ENCODE results near the gene GRK7. TPM values are rescaled to one million over a fixed set of nuclear protein-coding genes. Genes with fewer than 3 reads are reported as not detected.

Gene GRK7
- total RNA-seq, 1 experiment from 2014 or later = not detected

GRCh38 chr3:141776885-141777284 lies 13.7 kb downstream of the GRK7 start:
- DNase-seq (ENCODE audit: low read depth, low spot score) (no peak), ATAC-seq (no peak)
- Histone ChIP-seq H3K4me2 (ENCODE audit: low read length) (no peak overlapping the region), H3K4me1 (ENCODE audit: control insufficient read depth in 1 of 2, insufficient read depth in 2 of 2, low read length in 2 of 2) (no peaks in the 10 kb centered on the region), H3K36me3 (ENCODE audit: control insufficient read depth in 1 of 2, insufficient read depth in 2 of 2, low read length in 2 of 2) (no peaks in the 10 kb centered on the region), H2AFZ (ENCODE audit: low read depth, low read length, poor library complexity, severe bottlenecking) (no peak overlapping the region), H3K4me3 (replicated peaks in 1 of 2; ENCODE audit: low read depth in 1 of 2, low read length in 2 of 2) (no peak overlapping the region), H3K9me3 (ENCODE audit: control insufficient read depth in 1 of 2, insufficient read depth in 1 of 2, low read depth in 1 of 2, low read length in 2 of 2) (no peaks in the 10 kb centered on the region), H3K9me2 (ENCODE audit: insufficient read depth) (no peaks in the 10 kb centered on the region), H3K79me2 (ENCODE audit: insufficient read depth, low read length) (no peaks in the 10 kb centered on the region), H3K27ac (ENCODE audit: low read depth, low read length) (no peak overlapping the region), H3K9ac (ENCODE audit: low read length) (no peak overlapping the region), H4K20me1 (ENCODE audit: insufficient read depth) (no peaks in the 10 kb centered on the region), H3K27me3 (ENCODE audit: insufficient read depth, low read length) (no peaks in the 10 kb centered on the region)
- RAD21 ChIA-PET (ENCODE audit: low non-redundant PET in 1 of 2, low total read pairs in 2 of 2, uncharacterized antibody in 2 of 2, unreplicated experiment in 2 of 2) = no interaction called here
- TF ChIP-seq REST (IDR thresholded peaks at IDR 0.05; ENCODE audit: low read depth) (no peak), JUND (IDR thresholded peaks at IDR 0.05) (no peak), ELF1 (IDR thresholded peaks at IDR 0.05; ENCODE audit: borderline replicate concordance, low read depth) (no peak), EZH2 (IDR thresholded peaks at IDR 0.05) (no peak), SRF (IDR thresholded peaks at IDR 0.05; ENCODE audit: low read depth) (no peak), ZBTB33 (IDR thresholded peaks at IDR 0.05; ENCODE audit: extremely low read depth, insufficient replicate concordance, low read length) (no peak), YY1 (IDR thresholded peaks at IDR 0.05; ENCODE audit: extremely low read depth, insufficient replicate concordance, low read depth, low read length) (no peak), POLR2AphosphoS5 (IDR thresholded peaks at IDR 0.05; ENCODE audit: low read depth, low read length) (no peak), EGR1 (IDR thresholded peaks at IDR 0.05; ENCODE audit: low read depth) (no peak), CEBPB (IDR thresholded peaks at IDR 0.05; ENCODE audit: low read depth) (no peak), TCF7L2 (IDR thresholded peaks at IDR 0.05; ENCODE audit: borderline replicate concordance, extremely low read depth, insufficient read depth, insufficient read length) (no peak), EZH2phosphoT487 (IDR thresholded peaks at IDR 0.05; ENCODE audit: borderline replicate concordance) (no peak)
- POLR2A ChIA-PET = no interaction called here
- CTCF ChIA-PET = no interaction called here
- no TSS peak for BruUV-seq (replicated peaks)
- intact Hi-C loops (cut with micrococcal nuclease) = no loop called here
